Activated CD4-positive, alpha-beta T cell treated with anti-CD3 and anti-CD28 coated beads, Interleukin-2, Interleukin-6, amounts not matched to agents 100 ng/mL and 50 ng/mL, durations not matched to agents 16 hours and 8 hours (primary cell): Measurements from ENCODE around the gene ACSL6.

Experiments
- DNase-seq: peaks from one replicate; pipeline ENCODE4 v3.0.0-alpha.2; 2020

Gene ACSL6

GRCh38 chr5:131926168-131926567 is 85.3 kb downstream of the ACSL6 start:
- DNase-seq, result no peak

DNA sequence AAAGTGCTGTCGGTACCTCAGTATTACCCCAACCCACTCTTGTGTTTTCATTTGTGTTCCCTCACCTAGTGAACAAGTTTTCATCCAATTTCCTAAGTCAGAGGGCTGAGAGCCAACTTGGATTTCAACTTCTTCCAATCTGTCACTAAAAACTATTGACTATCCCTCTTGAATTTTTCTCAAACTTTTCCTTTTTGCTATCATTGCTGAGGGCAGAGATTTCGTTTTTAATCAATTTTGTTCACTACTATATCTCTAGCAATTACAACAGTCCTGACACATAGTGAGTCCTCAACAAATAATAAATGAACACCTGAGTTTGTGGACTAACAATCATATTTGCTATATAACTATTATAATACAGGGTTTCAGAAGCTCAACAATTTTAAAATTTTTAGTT is 95.0 kb downstream of the ACSL6 start:
- DNase-seq, result no peak

DNA sequence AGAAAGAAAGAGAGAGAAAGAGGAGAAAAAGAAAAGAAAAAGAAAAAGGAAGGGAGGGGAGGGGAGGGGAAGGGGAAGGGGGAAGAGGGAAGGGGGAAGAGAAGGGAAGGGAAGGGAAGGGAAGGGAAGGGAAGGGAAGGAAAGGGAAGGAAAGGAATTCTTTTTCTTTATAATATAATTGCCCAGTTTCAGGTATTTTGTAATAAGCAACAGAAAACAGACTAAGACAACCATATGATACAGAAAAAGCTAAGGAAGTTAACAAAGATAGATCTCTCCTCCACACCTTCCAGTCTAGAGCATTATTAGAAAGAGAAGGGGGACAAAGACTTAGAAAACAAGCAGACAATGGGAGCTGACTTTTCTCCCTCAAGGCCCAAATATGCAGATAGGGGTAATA is 97.0 kb downstream of the ACSL6 start:
- no peak for DNase-seq

GRCh38 chr5:131913603-131914002 is 97.9 kb downstream of the ACSL6 start:
- DNase-seq, result no peak

DNA sequence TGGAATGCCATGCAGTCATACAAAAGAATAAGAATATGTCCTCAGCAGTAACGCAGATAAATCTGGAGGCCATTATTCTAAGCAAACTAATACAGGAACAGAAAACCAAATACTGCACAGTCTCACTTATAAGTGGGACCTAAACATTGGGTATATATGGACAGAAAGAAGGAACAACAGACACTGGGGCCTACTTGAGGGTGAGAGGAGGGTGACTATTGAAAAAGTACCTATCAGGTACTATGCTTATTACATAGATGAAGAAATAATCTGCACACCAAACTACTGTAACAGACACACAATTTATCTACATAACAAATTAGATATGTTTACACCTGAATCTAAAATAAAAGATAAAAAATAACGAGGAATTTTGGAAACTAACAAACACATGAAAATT is 104.8 kb downstream of the ACSL6 start:
- no peak for DNase-seq

DNA sequence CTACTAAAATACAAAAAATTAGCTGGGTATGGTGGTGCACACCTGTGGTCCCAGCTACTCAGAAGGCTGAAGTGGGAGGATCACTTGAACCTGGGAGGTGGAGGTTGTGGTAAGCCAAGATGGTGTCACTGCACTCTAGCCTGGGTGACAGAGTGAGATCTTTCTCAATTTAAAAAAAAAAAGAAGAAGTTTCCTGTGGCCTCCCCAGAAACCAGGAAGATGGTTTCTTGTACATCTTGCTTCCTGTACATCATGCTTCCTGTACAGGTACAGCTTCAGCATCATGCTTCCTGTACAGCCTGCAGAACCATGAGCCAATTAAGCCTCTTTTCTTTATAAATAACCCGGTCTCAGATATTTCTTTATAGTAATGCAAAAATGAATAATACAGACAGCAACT is 109.2 kb downstream of the ACSL6 start:
- peak; percentile 7 for DNase-seq
